Esophagus (tissue), 2 donors: ENCODE results near the gene NCBP3. TPM values are rescaled to one million over a fixed set of nuclear protein-coding genes. Genes with fewer than 3 reads are reported as not detected.

Experiments used
- H3K27ac ChIP-seq, 2 donors: one replicate each; pipeline ENCODE4 v1.5.1; 2013; ENCODE audit warnings: low read depth in 2 of 2, mild to moderate bottlenecking in 2 of 2, inconsistent platforms in 1 of 2, low read length in 1 of 2, moderate library complexity in 1 of 2
- H3K27me3 ChIP-seq, 2 donors: one replicate each; pipeline ENCODE4 v1.6.1; 2013; ENCODE audit warnings: low read length in 2 of 2, control low read depth in 1 of 2, mild to moderate bottlenecking in 1 of 2; ENCODE audit not compliant: insufficient read depth in 2 of 2, control insufficient read depth in 1 of 2
- H3K36me3 ChIP-seq, 2 donors: one replicate each; pipeline ENCODE4 v1.6.1; 2013; ENCODE audit warnings: low read length in 1 of 2; ENCODE audit not compliant: control insufficient read depth in 2 of 2, insufficient read depth in 2 of 2
- H3K4me1 ChIP-seq, 2 donors: one replicate each; pipeline ENCODE4 v1.6.1; 2013; ENCODE audit warnings: low read length in 1 of 2; ENCODE audit not compliant: control insufficient read depth in 2 of 2, insufficient read depth in 2 of 2
- H3K4me3 ChIP-seq, 2 donors: one replicate each; pipeline ENCODE4 v1.5.1; 2013; ENCODE audit warnings: low read length in 2 of 2, mild to moderate bottlenecking in 2 of 2, low read depth in 1 of 2, moderate library complexity in 1 of 2
- H3K9me3 ChIP-seq, 2 donors: one replicate each; pipeline ENCODE4 v1.6.1; 2013; ENCODE audit warnings: mild to moderate bottlenecking in 2 of 2, low read depth in 1 of 2, low read length in 1 of 2, moderate library complexity in 1 of 2; ENCODE audit not compliant: control insufficient read depth in 2 of 2, insufficient read depth in 1 of 2
- WGBS, 2 donors: extraction: QIAGEN DNeasy Blood & Tissue Kit; methylation state at CpG; one replicate each; pipeline ENCODE4 v1.1.7; 2013; 5-methylcytosine and 5-hydroxymethylcytosine counted together
- polyA plus RNA-seq, 2 donors: library from polyadenylated mRNA; stranded (reverse); fragments of 200-250 nt; gene quantifications; one replicate each; pipeline ENCODE4 v1.2.3, GENCODE V29; 2013
- donor health status: healthy with polysubstance abuse.
- donor health status: Bipolar disorder and iron deficiency.

Gene NCBP3
- polyA plus RNA-seq, 2 donors, result 17.1 to 18.9 TPM

DNA sequence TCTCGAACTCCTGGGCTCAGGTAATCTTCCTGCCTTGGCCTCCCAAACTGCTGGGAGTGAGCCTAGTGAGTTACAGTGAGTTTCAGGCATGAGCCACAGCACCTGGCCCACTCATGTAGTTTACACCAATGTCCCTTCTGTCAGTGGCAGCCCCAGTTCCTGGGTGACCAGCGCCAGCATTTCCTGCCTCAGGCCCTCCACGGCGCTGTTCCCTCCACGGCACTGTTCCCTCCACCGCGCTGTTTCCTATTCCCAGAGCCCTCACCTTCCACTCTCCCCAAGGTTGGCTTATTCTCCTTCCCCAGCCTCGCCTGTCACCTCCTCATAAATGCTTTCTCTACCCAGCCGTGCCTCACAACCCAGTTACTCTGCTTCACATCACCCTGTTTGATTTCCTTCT, 77.7 kb downstream of the NCBP3 start:
- peaks cover 0 to 2% of the 10 kb centered on the region in 2 donors for H3K4me1 ChIP-seq
- no peak overlapping the region for H3K4me3 ChIP-seq
- H3K27me3 ChIP-seq, result no peaks in the 10 kb centered on the region
- WGBS, 2 donors, result 90 to 91% methylated on average over 9 of the region's 9 CpGs
- H3K9me3 ChIP-seq, result peaks cover 0 to 2% of the 10 kb centered on the region in 2 donors
- no peak overlapping the region for H3K27ac ChIP-seq
- no peaks in the 10 kb centered on the region for H3K36me3 ChIP-seq

DNA sequence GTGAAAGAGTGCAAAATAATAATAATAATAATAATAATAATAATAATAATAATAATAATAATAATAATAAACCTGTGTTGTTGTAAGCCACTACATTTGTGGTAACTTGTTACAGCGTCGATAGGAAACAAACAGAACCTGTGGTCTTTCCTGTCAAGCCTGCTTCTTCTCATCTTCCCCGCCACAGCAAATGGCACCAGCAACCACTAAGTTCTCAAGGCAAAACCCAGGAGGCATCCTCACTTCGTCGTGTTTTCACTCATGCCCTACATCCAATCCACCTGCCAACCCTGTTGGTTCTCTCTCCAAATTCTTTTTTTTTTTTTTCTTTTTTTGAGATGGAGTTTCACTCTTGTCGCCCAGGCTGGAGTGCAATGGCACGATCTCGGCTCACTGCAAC, 79.3 kb downstream of the NCBP3 start:
- no peak overlapping the region for H3K4me3 ChIP-seq
- no peak overlapping the region for H3K27ac ChIP-seq
- WGBS, 2 donors, result 87 to 89% methylated on average over 8 of the region's 8 CpGs
- no peaks in the 10 kb centered on the region for H3K36me3 ChIP-seq
- peaks cover 0 to 2% of the 10 kb centered on the region in 2 donors for H3K9me3 ChIP-seq
- H3K4me1 ChIP-seq, result peaks cover 0 to 2% of the 10 kb centered on the region in 2 donors
- H3K27me3 ChIP-seq, result no peaks in the 10 kb centered on the region

DNA sequence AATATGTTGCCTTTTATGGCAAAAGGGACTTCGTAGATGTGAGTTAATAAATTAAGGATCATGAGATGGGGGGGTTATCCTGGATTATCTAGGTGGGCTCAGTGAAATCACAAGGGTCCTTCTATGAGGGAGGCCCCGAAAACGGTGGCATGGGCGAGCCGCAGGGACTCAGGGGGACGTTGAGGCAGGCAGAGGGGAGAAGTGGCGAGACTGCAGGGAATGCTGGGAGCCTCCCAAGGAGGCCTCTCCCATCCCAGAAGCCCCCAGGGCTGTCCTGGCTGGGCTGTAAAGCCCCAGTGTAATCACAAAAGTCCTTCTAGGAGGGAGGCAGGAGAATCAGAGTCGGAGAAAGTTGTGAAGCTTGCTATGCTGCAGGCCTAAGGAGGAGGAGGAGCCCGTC, 80.1 kb downstream of the NCBP3 start:
- 89 to 92% methylated on average over 9 of the region's 9 CpGs for WGBS, 2 donors

DNA sequence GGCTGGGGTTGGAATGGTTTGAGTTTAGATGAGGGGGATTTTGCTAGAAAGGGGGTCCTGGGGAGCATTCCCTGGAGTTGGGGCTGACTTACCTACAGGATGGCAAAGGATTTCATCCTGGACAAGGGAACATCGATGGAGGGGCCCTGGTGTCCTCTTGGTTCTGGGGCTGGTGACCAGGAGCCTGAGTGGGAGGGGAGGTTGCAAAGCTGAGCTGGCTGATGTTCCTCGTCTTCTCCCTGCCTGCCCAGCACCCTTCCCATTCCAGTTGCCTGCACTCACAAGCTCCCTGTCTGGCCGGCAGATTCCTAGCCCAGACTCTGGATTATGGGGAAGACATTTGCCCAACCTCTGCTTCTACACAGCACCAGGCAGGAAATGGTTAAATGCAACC, 82.3 kb downstream of the NCBP3 start:
- Histone ChIP-seq H3K4me1 (peaks cover 0 to 2% of the 10 kb centered on the region in 2 donors), H3K36me3 (no peaks in the 10 kb centered on the region), H3K9me3 (peaks cover 5 to 14% of the 10 kb centered on the region in 2 donors), H3K27me3 (no peaks in the 10 kb centered on the region), H3K27ac (peak overlapping the region; percentile 28 to 44), H3K4me3 (no peak overlapping the region)
- 65 to 71% methylated on average over 3 of the region's 3 CpGs for WGBS, 2 donors

More for the DNA sequence above, 80.1 kb downstream of the NCBP3 start:
- peaks cover 0 to 5% of the 10 kb centered on the region in 2 donors for H3K9me3 ChIP-seq
- H3K27ac ChIP-seq, result no peak overlapping the region
- H3K4me1 ChIP-seq, result peaks cover 0 to 2% of the 10 kb centered on the region in 2 donors
- no peak overlapping the region for H3K4me3 ChIP-seq
- no peaks in the 10 kb centered on the region for H3K36me3 ChIP-seq
- no peaks in the 10 kb centered on the region for H3K27me3 ChIP-seq

DNA sequence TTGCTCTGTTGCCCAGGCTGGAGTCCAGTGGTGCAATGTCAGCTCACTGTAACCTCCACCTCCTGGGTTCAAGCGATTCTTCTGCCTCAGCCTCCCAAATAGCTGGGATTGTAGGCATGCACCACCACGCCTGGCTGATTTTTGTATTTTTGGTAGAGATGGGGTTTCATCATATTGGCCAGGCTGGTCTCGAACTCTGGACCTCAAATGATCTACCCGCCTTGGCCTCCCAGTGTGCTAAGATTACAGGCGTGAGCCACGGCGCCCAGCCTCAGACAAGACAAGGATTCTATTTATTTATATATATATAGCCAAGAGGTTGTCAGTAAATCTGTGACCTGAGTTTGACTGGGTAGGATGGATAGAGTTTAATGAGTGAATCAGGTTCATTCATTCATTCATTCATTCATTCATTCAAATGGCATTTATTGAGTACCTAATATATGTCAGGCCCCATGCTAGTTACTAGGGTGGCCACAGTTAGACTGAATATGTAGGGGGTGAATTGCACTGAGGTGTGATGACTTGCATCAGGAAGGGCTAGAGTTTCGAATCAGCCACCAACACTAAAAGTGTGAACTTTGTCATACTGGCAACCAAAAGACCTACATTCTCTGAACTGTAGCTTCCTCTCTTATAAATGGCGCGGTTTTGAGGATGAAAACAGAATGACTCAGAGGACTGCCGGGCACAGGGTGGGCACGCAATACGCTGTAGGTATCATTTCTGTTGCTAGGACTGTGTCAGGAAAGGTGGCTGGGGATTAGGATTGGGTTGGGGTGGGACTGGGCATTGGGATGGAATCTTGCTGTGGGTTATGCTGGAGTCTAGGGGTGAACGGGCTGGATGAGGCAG, 82.9 kb downstream of the NCBP3 start:
- peaks cover 5 to 14% of the 10 kb centered on the region in 2 donors for H3K9me3 ChIP-seq
- no peaks in the 10 kb centered on the region for H3K36me3 ChIP-seq
- no peak overlapping the region for H3K4me3 ChIP-seq
- whole genome bisulfite sequencing, 2 donors, result 84 to 86% methylated on average over 14 of the region's 14 CpGs
- peak overlapping the region in 1 of 2 donors; percentile 44 for H3K27ac ChIP-seq
- H3K4me1 ChIP-seq, result no peaks in the 10 kb centered on the region
- no peaks in the 10 kb centered on the region for H3K27me3 ChIP-seq

DNA sequence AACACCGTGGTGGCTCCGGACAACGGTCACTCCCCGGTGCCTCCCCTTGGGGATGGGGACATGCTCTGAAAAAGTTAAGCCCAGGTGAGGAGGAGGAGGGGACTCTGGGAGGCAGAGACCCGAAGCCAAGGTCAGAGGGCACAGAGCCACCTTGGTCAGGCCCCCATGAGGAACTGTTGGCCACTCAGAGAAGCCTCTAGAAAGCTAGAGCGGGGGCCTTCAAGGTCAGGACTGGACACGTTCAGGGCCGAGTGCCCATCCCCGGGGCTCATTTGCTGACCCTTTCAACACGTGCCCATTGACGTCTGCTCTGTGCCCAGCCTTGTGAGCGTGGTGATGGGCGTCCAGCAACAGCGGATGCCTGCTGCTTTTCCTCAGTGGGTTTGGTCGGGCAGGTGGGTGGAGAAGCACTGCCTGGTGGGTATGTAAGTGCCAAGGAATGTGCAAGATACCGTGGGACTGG, 84.1 kb downstream of the NCBP3 start:
- 78 to 83% methylated on average over 16 of the region's 16 CpGs for WGBS, 2 donors
- peaks cover 5 to 14% of the 10 kb centered on the region in 2 donors for H3K9me3 ChIP-seq
- no peaks in the 10 kb centered on the region for H3K4me1 ChIP-seq
- no peak overlapping the region for H3K4me3 ChIP-seq
- H3K27me3 ChIP-seq, result no peaks in the 10 kb centered on the region
- no peak overlapping the region for H3K27ac ChIP-seq
- no peaks in the 10 kb centered on the region for H3K36me3 ChIP-seq

DNA sequence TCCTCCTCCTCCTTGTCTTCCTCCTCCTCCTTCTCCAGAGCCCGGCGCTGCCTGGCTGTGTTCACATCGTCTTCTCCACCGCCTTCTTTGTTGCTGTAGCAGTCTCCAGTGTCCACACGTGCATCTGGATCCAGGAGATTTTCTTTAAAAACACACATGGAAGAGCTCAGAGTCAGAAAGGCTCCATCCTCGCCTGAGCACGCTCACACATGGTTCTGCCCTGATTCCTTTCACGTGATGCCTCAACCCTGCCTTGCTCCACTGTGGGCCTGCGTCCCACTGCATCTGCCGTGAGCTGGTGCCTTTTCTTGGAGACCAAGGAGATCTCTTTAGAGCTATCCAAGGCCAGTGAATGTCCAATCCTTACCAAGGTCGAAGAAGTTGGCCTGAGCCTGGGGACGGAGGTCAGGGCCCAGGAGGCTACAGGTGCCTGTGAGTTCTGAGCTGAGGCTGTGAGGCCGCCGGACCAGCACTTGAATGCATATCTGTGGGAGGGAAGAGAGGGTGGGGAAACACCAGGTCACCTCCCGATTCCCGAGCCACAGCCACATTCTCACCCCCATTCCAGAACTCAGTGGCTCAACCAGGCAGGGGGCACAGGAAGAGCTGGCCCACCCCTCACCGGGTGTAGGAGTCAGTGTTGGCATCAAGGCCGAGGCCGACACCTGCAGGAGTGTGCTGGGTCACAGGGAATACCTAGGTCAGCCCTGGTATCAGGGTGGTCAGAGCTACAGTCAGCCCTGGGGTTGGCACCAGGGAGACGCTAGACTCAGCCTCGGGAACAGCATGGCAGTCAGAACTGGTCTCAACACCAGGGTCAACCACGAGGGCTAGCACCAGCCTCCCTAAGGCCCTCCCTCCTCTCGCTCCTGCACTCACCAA, 84.8 kb downstream of the NCBP3 start:
- WGBS, 2 donors, result 83 to 84% methylated on average over 23 of the region's 23 CpGs
- Histone ChIP-seq H3K27me3 (no peaks in the 10 kb centered on the region), H3K4me3 (no peak overlapping the region), H3K36me3 (no peaks in the 10 kb centered on the region), H3K4me1 (no peaks in the 10 kb centered on the region), H3K27ac (no peak overlapping the region), H3K9me3 (peaks cover 5 to 14% of the 10 kb centered on the region in 2 donors)

DNA sequence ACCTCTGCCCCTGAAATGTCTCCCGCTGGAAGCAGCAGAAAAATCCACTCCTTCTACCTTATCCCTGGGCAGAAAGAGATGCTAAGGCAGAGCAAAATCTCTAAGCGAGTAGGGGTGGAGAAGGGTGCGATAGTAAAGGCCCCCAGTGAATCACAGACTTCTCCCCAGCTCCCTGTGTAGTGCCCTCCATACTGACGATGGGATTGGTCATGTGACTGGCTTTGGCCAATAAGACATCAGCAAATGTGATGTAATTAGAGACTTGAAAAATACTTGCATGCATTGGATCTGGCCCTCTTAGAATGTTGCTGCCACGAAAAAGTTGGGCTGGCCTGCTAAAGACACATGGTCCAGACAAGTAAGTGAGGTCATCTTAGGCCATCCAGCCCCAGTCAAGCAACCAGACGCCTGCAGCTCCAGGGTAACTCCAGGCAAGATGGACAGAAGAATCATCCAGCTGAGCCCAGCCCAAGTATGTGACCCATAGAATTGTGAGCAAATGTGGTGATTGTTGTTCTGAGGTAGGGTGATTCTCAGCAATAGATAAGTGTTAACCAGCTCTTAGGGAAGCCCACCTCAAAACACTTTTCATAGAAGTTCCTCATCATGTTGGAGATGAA, 86.3 kb downstream of the NCBP3 start:
- Histone ChIP-seq H3K36me3 (no peaks in the 10 kb centered on the region), H3K27ac (no peak overlapping the region), H3K27me3 (no peaks in the 10 kb centered on the region), H3K4me1 (peaks cover 4 to 6% of the 10 kb centered on the region in 2 donors), H3K4me3 (no peak overlapping the region), H3K9me3 (peaks cover 5 to 14% of the 10 kb centered on the region in 2 donors)
- WGBS, 2 donors, result 88 to 95% methylated on average over 6 of the region's 6 CpGs

DNA sequence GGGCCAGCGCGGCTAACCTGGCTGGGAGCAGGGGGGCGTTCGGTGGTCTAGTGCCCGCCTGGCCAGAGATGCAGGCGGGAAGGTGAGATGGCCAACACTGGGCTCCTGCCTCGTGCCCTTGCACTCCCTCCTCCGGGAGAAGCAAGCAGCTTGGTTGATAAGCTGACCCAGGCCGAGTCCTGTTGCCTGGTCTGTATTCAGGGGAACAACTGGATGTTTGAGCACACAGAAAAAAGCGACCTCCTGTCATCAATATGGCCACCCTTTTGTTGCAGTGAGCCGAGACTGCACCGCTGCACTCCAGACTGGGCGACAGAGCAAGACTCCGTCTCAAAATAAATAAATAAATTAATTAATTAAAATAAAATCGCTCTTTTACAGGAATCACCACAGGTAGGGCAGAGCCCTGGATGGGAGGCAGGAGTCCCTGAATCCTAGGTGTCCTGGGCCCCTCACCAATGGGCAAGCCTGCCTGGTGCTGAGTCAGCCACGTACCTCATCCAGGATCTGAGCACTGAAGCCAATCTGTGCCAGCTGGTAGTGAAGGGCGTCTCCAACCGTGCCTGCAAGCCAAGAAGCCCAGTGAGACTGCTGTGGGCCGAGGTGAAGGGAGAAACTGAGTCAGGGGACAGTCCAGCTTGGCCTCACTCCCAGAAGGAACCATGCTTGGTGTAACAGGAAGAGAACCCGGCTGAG, 90.6 kb downstream of the NCBP3 start:
- peaks cover 5 to 12% of the 10 kb centered on the region in 2 donors for H3K9me3 ChIP-seq
- H3K4me3 ChIP-seq, result peak overlapping the region; percentile 39 to 52
- H3K27me3 ChIP-seq, result no peaks in the 10 kb centered on the region
- no peaks in the 10 kb centered on the region for H3K36me3 ChIP-seq
- H3K27ac ChIP-seq, result peak overlapping the region; percentile 51 to 70
- H3K4me1 ChIP-seq, result peaks cover 4 to 6% of the 10 kb centered on the region in 2 donors
- 43 to 45% methylated on average over 20 of the region's 20 CpGs for WGBS, 2 donors
